Duodenal mucosa (tissue), 2 donors: Measurements from ENCODE around the gene XRRA1.

Source experiments
- H3K27ac ChIP-seq: one replicate; pipeline ENCODE4 v1.7.0; 2013; ENCODE audit warnings: low read depth, low read length
- H3K27me3 ChIP-seq, 2 donors: one replicate each; pipeline ENCODE4 v1.7.0; 2013; ENCODE audit warnings: low read length in 2 of 2, control low read depth in 1 of 2; ENCODE audit not compliant: insufficient read depth in 2 of 2, control insufficient read depth in 1 of 2
- H3K36me3 ChIP-seq, 2 donors: one replicate each; pipeline ENCODE4 v1.7.0; 2013; ENCODE audit warnings: low read length in 2 of 2, control low read depth in 1 of 2; ENCODE audit not compliant: insufficient read depth in 2 of 2, control insufficient read depth in 1 of 2
- H3K4me1 ChIP-seq, 2 donors: one replicate each; pipeline ENCODE4 v1.7.0; 2013; ENCODE audit warnings: low read length in 2 of 2, control low read depth in 1 of 2; ENCODE audit not compliant: insufficient read depth in 2 of 2, control insufficient read depth in 1 of 2
- H3K4me3 ChIP-seq, 2 donors: one replicate each; pipeline ENCODE4 v1.7.0; 2013; ENCODE audit warnings: low read length in 2 of 2, low read depth in 1 of 2
- H3K9ac ChIP-seq, 2 donors: one replicate each; pipeline ENCODE4 v1.7.0; 2013; ENCODE audit warnings: low read length in 2 of 2, low read depth in 1 of 2
- H3K9me3 ChIP-seq, 2 donors: one replicate each; pipeline ENCODE4 v1.7.0; 2013; ENCODE audit warnings: low read length in 2 of 2, control low read depth in 1 of 2; ENCODE audit not compliant: control insufficient read depth in 1 of 2

The XRRA1 gene

GRCh38 chr11:74820763-74821162 lies 128.1 kb downstream of the XRRA1 start:
- Histone ChIP-seq H3K4me1 (no peaks in the 10 kb centered on the region), H3K27ac (no peak overlapping the region), H3K9me3 (peaks cover 2 to 9% of the 10 kb centered on the region in 2 donors), H3K9ac (no peak overlapping the region), H3K4me3 (no peak overlapping the region), H3K27me3 (no peaks in the 10 kb centered on the region), H3K36me3 (peaks cover 5 to 46% of the 10 kb centered on the region in 2 donors)

GRCh38 chr11:74819400-74819799 lies 129.5 kb downstream of the XRRA1 start:
- no peak overlapping the region for H3K9ac ChIP-seq
- H3K4me1 ChIP-seq = no peaks in the 10 kb centered on the region
- H3K27ac ChIP-seq = no peak overlapping the region
- H3K27me3 ChIP-seq = no peaks in the 10 kb centered on the region
- H3K4me3 ChIP-seq = no peak overlapping the region
- peaks cover 5 to 38% of the 10 kb centered on the region in 2 donors for H3K36me3 ChIP-seq
- H3K9me3 ChIP-seq = peaks cover under 1 to 3% of the 10 kb centered on the region in 2 donors

GRCh38 chr11:74818283-74818946 lies 130.5 kb downstream of the XRRA1 start:
- Histone ChIP-seq H3K9ac (no peak overlapping the region), H3K27me3 (no peaks in the 10 kb centered on the region), H3K27ac (no peak overlapping the region), H3K4me1 (no peaks in the 10 kb centered on the region), H3K9me3 (no peaks in the 10 kb centered on the region), H3K36me3 (peaks cover 5 to 32% of the 10 kb centered on the region in 2 donors), H3K4me3 (no peak overlapping the region)

GRCh38 chr11:74816664-74817063 lies 132.2 kb downstream of the XRRA1 start:
- H3K4me1 ChIP-seq = no peaks in the 10 kb centered on the region
- H3K4me3 ChIP-seq = no peak overlapping the region
- H3K36me3 ChIP-seq = peaks cover 5 to 29% of the 10 kb centered on the region in 2 donors
- H3K9me3 ChIP-seq = no peaks in the 10 kb centered on the region
- no peak overlapping the region for H3K27ac ChIP-seq
- H3K27me3 ChIP-seq = no peaks in the 10 kb centered on the region
- H3K9ac ChIP-seq = no peak overlapping the region

DNA sequence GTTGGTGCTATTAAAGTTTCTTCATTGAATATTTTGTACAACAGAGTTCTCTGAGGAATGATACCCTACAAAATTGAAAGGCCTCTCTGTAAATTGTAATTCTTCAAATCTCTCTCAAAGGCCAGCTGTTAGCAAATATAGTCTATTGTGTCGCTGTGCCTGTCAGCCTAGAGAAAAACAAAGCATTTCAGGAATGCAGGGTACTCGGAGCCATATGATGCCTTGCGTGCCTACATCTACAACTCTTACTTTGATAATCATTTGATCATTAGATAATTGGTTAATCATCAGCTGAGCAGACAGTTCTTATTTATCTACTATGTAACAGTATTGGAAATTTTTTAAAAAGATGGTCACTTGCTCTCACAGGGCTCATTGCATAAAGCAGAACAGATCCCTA lies 132.9 kb downstream of the XRRA1 start:
- no peak overlapping the region for H3K9ac ChIP-seq
- H3K9me3 ChIP-seq = no peaks in the 10 kb centered on the region
- H3K4me3 ChIP-seq = no peak overlapping the region
- H3K4me1 ChIP-seq = no peaks in the 10 kb centered on the region
- no peaks in the 10 kb centered on the region for H3K27me3 ChIP-seq
- peaks cover 5 to 29% of the 10 kb centered on the region in 2 donors for H3K36me3 ChIP-seq
- no peak overlapping the region for H3K27ac ChIP-seq

GRCh38 chr11:74809801-74810200 lies 139.1 kb downstream of the XRRA1 start:
- Histone ChIP-seq H3K4me1 (no peaks in the 10 kb centered on the region), H3K27ac (no peak overlapping the region), H3K36me3 (peaks cover 0 to 8% of the 10 kb centered on the region in 2 donors), H3K9ac (no peak overlapping the region), H3K9me3 (no peaks in the 10 kb centered on the region), H3K4me3 (no peak overlapping the region), H3K27me3 (no peaks in the 10 kb centered on the region)

DNA sequence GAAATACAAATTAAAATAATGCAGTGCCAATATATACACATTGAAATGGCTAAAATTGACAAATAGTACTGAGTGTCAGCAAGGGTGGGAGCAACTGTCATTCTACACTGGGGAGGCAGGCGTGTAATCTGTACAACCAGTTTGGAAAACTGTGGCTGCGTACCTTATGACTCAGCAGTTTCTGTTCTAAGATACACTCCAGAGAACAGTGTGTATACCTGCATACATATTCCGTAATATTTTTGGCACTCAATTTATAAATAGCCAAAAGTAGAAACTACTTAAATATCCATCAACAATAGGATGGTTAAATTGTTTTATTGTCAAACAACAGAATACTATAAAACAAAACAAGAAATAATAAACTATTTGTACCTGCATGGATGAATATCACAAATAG lies 142.6 kb downstream of the XRRA1 start:
- Histone ChIP-seq H3K27ac (no peak overlapping the region), H3K9ac (no peak overlapping the region), H3K36me3 (no peaks in the 10 kb centered on the region), H3K4me1 (no peaks in the 10 kb centered on the region), H3K27me3 (no peaks in the 10 kb centered on the region), H3K9me3 (no peaks in the 10 kb centered on the region), H3K4me3 (no peak overlapping the region)

- Histone ChIP-seq H3K27me3 (no peaks in the 10 kb centered on the region), H3K4me3 (no peak overlapping the region), H3K4me1 (no peaks in the 10 kb centered on the region), H3K9me3 (no peaks in the 10 kb centered on the region), H3K9ac (no peak overlapping the region), H3K36me3 (peaks cover 16 to 29% of the 10 kb centered on the region in 2 donors), H3K27ac (no peak overlapping the region)
Measured at GRCh38 chr11:74791333-74792100, 157.4 kb downstream of the XRRA1 start.
